BJ (cell line): Measurements from ENCODE around the gene AADAT. TPM values are rescaled to one million over a fixed set of nuclear protein-coding genes. Genes with fewer than 3 reads are reported as not detected.

Source experiments
- CTCF ChIA-PET: fragments of 350-600 bp; formaldehyde crosslinking; extraction: SDS; loops from one replicate; lab custom pipeline; 2021; ENCODE audit warnings: antibody characterized with exemption, inconsistent platforms; lab: Yijun Ruan, JAX
- POLR2A ChIA-PET: fragments of 300-600 bp; sonication (Branson Sonifier 250); formaldehyde crosslinking; extraction: SDS; loops from one replicate; lab custom pipeline; 2021; ENCODE audit warnings: antibody characterized with exemption; lab: Charles Lee
- DNase-seq: peaks from one replicate; pipeline ENCODE4 v3.0.0-alpha.2; 2011; ENCODE audit warnings: low read depth
- H3K27me3 ChIP-seq: 2 replicates; pipeline ENCODE4 v1.6.0; 2011; ENCODE audit warnings: low read length; ENCODE audit not compliant: control insufficient read depth, insufficient read depth
- H3K36me3 ChIP-seq: 2 replicates; pipeline ENCODE4 v1.5.1; 2011; ENCODE audit warnings: low read length; ENCODE audit not compliant: control insufficient read depth, insufficient read depth
- H3K4me3 ChIP-seq: 2 replicates; pipeline ENCODE4 v1.5.1; 2011; ENCODE audit warnings: low read depth, mild to moderate bottlenecking, control low read depth, low read length
- polyA plus RNA-seq: library from polyadenylated mRNA; depleted of rRNA; stranded (reverse); fragments of >200 nt; gene quantifications from 2 replicates; pipeline ENCODE4 v1.2.3, GENCODE V29; 2011
- TF ChIP-seq, protein P1 (sequence below): IDR thresholded peaks from 2 replicates; pipeline ENCODE4 v1.5.1; 2011; ENCODE audit warnings: low read depth, mild to moderate bottlenecking, control low read depth, inconsistent platforms, low read length, moderate library complexity; ENCODE audit not compliant: insufficient read depth

Gene AADAT
- polyA plus RNA-seq, 1 experiment: 7.8 TPM

DNA sequence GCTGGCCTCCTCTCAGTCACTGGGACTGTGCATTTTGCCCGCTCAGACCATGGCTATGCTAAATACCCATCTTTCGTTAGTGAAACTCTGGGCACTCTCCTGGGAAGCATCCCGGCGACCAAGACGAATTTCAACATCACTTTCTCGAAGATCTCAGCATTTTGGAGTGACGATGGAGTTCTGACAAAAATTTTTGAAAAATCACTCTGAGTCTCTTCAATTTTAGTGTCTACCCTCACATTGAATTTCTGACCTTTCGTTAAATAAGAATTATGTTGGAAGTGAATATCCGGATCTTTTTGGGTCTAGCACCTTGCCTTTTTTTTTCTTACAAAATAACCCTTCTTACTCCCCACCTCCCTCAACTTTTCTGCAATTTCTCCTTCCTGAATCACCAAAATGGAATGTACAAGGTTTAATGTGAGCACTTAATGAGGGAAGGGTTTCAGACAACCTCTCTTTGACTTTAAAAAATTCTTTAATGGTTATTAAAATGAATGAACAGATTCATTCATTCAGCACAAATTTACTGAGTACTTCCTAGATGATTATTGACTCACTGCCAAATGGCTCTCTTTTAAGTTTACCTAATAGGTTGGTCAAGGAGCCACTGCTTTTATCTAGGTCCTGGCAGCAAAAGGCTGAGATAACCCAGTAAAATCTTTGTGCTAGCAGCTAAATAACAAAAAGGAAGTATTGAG, 746 bp upstream of the AADAT start:
- TF ChIP-seq, protein P1, sequence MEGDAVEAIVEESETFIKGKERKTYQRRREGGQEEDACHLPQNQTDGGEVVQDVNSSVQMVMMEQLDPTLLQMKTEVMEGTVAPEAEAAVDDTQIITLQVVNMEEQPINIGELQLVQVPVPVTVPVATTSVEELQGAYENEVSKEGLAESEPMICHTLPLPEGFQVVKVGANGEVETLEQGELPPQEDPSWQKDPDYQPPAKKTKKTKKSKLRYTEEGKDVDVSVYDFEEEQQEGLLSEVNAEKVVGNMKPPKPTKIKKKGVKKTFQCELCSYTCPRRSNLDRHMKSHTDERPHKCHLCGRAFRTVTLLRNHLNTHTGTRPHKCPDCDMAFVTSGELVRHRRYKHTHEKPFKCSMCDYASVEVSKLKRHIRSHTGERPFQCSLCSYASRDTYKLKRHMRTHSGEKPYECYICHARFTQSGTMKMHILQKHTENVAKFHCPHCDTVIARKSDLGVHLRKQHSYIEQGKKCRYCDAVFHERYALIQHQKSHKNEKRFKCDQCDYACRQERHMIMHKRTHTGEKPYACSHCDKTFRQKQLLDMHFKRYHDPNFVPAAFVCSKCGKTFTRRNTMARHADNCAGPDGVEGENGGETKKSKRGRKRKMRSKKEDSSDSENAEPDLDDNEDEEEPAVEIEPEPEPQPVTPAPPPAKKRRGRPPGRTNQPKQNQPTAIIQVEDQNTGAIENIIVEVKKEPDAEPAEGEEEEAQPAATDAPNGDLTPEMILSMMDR: no peak
- POLR2A ChIA-PET: interaction anchor here (0.5 kb wide), 1 partner anchor 12 kb away, joined by 6 read pairs; no protein-coding TSS in a partner anchor
- no peak for DNase-seq
- H3K27me3 ChIP-seq: no peaks in the 10 kb centered on the region
- H3K4me3 ChIP-seq: peak overlapping the region; percentile 64
- CTCF ChIA-PET: interaction anchor here (0.6 to 1.7 kb wide), 3 partner anchors 9 to 362 kb away, joined by 3 to 6 read pairs (median 5); no protein-coding TSS in a partner anchor
- no peaks in the 10 kb centered on the region for H3K36me3 ChIP-seq

DNA sequence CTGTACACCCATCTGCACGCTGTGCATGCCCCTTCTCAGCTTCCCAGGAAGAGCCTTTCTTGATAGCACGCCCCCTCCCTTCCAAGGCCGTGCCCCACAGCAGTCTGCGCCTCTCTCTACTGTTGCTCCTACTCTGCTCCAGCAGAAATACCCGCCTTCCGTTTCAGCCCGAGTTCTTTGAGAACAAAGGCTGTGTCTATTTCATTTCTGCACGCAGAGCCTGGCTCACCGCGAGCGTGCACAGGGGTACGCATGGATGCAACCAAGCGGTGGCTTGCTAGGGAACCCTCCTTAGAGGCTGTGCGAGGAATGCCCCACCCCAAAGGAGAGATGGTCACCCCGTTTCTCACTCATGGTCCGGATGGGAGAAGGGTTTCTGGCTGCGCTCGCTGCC, 485 bp downstream of the AADAT start:
- no peaks in the 10 kb centered on the region for H3K27me3 ChIP-seq
- TF ChIP-seq, protein P1: no peak; the same call in 1 of the 2 replicates
- DNase-seq: no peak
- ChIA-PET POLR2A (no interaction called here), CTCF (interaction anchor here (1.0 to 1.2 kb wide), 4 partner anchors 12 to 440 kb away, joined by 3 to 4 read pairs (median 4); no protein-coding TSS in a partner anchor)
- no peaks in the 10 kb centered on the region for H3K36me3 ChIP-seq
- peak overlapping the region; percentile 64 for H3K4me3 ChIP-seq

DNA sequence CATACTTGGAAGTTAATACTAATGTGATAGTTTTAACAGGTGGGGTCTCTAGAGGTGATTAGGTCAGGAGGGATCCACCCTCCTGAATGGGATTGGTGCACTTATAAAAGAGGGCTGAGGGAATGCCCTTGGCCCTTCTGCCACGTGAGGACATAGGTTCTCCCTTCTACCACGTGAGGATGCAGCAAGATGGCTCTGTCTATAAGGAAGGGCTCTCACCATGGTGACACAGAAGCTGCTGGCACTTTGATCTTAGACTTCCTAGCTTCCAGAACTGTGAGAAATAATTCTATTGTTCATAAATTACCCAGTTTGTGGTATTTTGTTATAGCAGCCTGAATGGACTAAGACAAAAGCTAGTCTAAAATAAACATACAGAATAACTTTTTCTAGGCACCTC, 1.0 kb downstream of the AADAT start:
- no peaks in the 10 kb centered on the region for H3K27me3 ChIP-seq
- TF ChIP-seq, protein P1: no peak

DNA sequence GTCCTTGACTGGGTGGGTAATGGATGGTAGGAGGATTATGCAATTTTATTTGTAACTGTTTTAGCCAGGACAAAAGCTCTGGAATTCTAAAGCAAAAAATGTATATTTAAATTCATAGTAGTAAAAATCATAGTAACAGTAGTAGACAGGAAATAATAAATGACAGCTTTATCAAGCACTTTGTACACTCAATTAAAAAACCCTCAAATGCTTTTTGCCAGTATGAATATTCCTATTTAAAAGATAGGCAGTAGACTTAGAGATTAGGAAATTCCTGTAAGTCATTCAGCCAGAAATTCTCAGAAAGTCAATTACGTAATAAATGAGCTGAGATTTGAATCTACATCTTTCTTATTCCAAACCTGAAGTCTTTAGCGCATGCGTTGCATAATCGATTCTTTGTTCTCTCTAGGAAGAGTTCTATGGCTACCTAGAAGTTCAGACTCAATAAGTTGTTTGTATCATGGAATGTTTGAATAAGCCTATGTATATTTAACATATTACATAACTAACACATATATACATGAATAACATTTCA, 2.5 kb downstream of the AADAT start:
- TF ChIP-seq, protein P1: no peak
- POLR2A ChIA-PET: no interaction called here
- DNase-seq: no peak
- Histone ChIP-seq H3K36me3 (no peaks in the 10 kb centered on the region), H3K27me3 (no peaks in the 10 kb centered on the region), H3K4me3 (no peak overlapping the region)
- CTCF ChIA-PET: interaction anchor here (1.5 kb wide), 1 partner anchor 278 kb away, joined by 4 read pairs; no protein-coding TSS in a partner anchor

More for the DNA sequence above, 1.0 kb downstream of the AADAT start:
- H3K4me3 ChIP-seq: peak overlapping the region; percentile 64
- H3K36me3 ChIP-seq: no peaks in the 10 kb centered on the region
- DNase-seq: no peak
- CTCF ChIA-PET: interaction anchor here (1.0 to 1.2 kb wide), 3 partner anchors 11 to 439 kb away, joined by 3 to 4 read pairs (median 4); no protein-coding TSS in a partner anchor
- POLR2A ChIA-PET: no interaction called here

DNA sequence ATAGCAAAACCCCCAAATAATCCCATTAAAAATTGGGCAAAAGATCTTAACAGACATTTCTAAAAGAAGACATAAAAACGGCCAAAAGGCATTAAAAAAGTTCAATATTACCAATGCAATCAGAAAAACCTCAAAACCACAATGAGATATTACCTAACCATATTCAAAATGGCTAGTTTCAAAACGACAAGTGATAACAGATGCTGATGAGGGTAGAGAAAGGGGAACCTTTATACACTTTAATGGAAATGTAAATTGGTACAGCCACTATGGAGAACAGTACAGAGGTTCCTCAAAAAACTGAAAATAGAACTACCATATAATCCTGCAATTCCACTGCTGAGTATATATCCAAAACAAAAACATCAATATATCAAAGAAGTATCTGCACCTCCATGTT, 6.2 kb downstream of the AADAT start:
- TF ChIP-seq, protein P1: no peak

More for the DNA sequence above, 6.2 kb downstream of the AADAT start:
- Histone ChIP-seq H3K36me3 (no peaks in the 10 kb centered on the region), H3K27me3 (no peaks in the 10 kb centered on the region), H3K4me3 (no peak overlapping the region)
- ChIA-PET CTCF (no interaction called here), POLR2A (no interaction called here)
- DNase-seq: no peak
